SK-N-DZ (cell line): ENCODE measurements around the gene PLEKHA5.
A peak's percentile ranks its signal among the peaks of the same experiment; 100 is the strongest.

Experiments
- DNase-seq: peaks from one replicate; pipeline ENCODE4 v3.0.0-alpha.2; 2015; ENCODE audit warnings: low spot score

The PLEKHA5 gene

DNA sequence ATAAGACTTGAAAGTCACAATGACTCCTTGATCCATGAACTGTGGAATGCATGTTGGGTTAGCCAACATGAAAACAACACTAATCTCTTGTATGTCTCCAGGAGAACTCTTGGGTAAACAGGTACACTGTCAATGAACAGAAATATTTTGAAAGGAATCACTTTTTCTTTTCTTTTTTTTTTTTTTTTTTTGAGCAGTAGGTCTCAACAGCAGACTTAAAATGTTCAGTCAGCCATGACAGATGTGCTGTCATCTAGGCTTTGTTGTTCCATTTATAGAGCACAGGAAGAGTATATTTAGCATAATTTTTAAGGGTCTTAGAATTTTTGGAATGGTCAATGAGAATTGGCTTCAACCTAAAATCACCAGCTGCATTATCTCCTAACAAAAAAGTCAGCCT is 2.3 kb upstream of the PLEKHA5 start:
- no peak for DNase-seq

DNA sequence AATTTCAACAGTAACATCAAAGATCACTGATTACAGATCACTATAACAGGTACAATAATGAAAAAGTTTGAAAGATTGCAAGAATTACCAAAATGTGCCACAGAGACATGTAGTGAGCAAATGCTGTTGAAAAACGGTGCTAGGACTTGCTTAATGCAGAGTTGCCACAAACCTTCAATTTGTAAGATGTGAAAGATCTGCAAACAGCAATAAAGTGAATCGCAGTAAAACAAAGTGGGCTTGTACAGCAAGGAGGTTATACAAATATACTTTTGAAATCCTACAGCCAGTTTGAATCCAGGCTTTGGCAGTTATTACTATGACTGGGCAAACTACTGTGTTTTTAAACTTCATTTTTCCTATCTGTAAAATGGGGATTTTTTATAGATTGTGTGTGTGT is 1.0 kb upstream of the PLEKHA5 start:
- DNase-seq: no peak

DNA sequence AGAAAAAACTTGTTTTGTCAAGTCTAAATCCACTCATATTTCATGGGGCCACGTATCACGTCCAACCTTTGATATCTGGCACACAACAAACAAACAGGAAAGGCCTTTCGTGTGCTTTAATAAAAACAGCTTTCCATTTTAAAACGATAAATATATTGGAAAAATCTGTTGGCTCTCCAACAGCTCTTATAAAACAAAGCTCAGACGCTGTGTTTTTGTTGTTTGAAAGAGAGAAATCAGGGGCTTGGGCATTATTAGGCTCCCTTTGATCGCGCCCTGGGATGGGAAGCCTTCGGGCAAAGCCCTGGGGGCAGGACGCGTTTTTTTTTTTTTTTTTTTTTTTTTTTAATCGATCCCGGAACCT is 429 bp upstream of the PLEKHA5 start:
- DNase-seq: no peak

DNA sequence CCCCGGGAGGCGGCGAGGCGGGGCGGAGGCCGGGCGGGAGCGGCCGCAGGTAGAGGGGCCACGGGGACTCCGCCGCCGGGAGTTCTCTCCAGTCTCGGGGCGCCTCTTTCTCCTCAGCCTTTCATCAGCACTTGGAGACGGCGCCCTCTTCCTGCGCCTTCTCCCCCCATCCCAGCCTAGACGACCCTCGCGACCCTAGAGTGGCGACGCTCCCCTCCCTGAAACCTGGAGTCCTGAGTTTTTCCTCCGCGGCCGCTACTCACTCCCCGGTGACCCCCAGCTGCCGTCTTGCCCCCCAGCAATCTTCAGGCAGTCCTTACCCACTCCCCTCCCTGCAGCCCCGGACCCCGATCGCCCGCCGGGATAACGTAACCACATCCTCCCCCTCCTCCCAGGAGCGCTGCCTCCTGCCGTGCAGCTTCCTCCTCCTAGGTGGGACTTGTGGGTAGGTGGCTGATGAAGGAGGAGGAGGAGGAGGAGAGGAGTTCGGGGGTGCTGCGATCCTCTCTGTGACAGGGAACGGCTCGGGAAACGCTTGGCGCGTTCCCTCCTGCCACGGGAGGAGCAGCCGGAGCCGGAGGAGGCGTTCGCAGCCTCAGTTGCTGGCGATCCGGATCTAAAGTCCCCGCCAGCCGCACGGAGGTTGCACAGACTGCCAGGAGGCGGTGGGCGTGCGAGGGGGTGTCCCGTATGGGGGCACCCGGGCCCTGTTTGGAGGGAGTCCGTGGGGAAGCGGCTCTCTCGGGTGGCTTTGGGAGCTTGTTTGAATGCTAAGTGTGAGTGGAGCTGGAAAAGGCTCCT is 891 bp downstream of the PLEKHA5 start:
- peak; percentile 58 for DNase-seq

DNA sequence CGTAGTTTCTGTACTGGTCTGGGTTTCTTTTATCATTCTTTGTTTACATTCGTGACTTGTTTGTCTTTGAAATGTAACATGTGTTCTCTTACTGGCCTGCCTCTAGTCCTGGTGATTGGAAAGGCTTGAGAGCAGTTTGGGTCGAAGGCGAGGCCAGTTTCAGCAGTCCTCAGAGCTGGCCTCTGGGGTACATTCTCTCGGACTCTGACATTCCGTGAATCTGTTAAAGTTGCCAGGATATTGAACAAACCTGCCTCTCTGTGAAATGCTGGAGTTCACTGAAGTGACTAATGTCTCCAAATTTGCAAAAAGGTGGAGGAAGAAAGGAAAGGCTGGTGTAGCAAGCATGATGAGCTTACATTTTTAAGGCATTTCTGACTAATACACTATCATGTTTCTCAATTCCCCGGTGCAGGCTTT is 1.5 kb downstream of the PLEKHA5 start:
- peak; percentile 41 for DNase-seq

DNA sequence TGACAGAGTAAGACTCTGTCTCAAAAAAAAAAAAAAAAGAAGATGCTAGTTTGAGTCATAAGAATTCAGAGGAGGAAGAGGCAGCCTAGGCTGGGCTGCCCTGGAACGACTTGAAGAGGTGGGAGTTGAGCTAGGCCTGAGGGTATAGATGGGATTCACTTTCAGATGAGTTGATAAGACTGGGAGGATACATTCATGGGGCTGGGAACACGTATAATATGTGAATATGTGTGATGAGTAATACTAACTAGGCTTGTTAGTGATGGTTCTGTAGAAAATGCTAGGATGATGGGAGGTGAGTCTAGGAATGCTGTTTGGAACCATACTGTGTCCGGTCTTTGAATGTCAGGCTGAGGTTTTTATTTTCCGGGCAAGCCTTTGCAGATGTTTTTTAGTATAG is 9.0 kb downstream of the PLEKHA5 start:
- DNase-seq: no peak

DNA sequence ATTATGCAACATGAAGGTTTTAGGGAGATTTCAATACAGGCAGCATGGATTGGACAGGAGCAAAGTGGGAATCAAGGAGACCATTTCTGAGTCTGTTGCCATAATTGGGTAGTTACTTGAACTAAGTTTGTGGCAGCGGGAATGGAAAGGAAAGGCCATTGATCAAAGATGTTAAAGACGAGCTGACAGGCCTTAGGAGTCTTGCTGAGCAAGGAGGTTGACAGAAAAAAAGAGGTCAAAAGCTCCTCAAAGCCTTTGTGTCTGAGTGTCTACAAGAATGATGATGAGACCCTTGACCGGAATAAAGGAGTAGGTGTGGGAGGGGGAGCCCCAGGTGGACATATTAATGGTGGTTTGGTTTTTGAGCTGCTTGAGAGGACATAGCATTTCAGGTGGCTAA is 9.4 kb downstream of the PLEKHA5 start:
- DNase-seq: no peak

DNA sequence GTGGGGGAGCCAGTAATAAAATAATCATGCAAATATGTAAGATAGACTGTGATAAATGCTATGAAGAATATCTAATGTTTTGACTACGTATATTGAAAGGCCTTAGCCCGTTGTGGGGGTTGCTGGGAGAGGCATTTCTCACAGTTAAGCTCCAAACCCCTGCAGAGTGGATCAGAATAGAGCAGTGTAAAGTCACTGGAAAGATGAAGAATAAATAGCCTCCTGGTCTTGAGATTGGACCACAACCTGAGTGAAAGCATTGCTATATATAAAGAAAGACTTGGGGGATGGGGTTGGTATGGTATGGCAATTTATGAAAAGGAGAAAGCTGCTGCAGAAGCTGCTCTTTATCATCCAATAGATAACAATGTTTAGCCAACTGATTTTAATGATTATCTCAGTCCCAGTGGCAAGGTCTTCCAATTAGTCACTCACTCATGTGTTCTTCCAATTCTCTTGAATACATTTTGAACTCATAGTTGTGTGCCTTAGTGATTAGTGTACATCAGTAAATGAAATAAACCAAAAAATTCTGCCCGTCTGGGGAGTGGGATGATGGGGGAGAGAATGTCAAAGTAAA is 10.2 kb downstream of the PLEKHA5 start:
- no peak for DNase-seq

DNA sequence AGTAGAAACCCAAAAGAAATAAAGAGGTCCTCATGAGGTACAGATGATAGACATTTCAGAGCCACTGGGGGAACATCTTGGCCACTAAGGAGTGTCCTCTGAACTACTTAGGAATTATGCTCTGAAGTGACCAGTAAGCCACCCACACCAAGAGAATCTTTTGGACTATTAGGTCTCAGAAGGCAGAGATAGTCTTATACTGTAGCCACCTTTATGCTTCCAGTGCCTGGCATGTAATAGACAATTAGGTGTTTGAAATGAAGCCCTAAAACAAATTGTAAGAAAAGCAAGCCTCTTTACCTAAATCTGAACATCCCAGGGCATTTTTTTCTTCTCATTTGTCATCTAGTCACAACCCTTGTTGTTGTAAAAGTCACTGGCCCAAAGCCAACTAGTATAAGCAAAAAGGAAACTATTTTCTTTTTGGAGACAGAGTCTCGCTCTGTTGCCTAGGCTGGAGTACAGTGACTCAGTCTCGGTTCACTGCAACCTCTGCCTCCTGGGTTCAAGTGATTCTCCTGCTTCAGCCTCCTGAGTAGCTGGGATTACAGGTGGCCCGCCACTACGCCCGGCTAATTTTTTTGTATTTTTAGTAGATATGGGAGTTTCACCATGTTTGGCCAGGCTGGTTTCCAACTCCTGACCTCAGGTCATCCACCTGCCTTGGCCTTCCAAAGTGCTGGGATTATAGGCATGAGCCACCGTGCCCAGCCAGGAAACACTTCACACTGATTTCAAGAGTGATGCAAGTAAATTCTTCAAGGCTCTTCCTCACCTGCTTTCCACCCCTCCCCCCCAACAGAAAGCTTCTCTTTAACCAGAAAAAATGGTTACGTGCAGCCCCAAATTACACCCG is 11.1 kb downstream of the PLEKHA5 start:
- no peak for DNase-seq

DNA sequence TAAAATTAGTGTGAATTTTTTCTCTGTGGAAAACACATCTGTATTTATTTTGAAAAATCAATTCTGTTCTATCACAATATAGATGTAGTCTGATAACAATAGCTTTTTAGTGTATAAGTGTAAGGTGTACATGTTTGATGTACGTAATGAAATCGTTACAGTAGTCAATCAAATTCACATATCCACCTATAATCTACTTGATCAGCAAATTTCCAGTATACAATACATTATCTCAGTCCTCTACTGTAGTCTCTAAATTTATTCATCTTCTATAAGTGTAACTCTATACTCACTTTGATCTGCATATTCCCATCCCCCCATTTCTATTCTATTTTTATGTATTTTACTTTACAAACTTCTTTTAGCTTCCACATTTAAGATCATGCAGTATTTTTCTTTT is 13.0 kb downstream of the PLEKHA5 start:
- no peak for DNase-seq

DNA sequence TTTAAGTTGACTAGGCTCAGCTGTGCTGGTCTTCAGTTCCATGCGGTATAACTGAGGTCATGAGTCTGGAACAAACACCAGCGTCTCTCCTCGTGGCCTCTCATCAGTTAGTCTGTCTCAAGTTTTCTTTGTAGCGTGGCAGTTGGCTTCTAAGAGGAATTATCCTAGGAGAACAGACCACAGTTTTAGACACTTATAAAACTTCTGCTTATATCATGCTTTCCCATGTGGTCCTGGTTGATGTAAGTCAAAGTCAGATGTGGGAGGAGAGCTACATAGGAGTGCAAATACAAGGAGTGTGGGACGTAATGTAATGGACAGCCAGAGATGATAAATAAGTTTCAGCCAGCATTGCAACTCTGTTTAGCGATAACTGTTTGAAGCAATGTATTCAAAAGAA is 14.8 kb downstream of the PLEKHA5 start:
- no peak for DNase-seq

DNA sequence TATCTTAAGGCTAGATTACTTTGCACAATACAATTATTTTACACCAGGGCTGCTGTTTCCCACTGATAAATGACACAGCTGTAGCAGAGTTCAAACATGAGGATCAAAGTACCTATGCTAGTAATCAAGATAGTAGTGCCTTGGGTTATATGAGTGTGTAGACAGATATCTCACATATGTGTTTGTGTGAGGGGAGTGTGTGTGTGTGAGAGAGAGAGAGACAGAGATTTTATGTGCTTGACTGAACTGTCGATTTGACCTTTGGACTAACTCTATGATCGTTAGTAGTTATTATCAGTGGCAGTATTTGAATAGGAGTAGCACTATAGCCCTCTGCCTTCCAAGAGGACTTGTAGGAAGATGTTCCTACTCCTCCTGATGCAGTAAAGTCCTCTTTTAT is 15.5 kb downstream of the PLEKHA5 start:
- DNase-seq: no peak

DNA sequence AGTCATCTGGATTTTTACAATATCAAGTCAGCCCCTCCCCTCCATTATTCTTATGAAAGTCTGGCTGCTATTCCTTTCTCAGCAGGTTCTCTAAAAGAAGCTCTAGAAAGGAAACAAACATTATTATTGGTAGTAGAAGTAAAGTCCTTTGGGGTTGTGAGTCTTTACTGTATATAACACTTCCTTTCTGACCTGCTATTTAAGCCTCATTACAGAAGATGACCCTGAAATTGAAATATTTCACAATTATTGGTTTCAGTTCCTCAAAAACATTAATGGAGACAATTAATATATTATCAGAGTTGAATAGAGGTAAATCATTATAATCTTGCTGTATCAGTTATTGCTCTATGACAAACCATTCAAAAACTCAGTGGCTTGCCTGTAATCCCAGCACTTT is 19.3 kb downstream of the PLEKHA5 start:
- DNase-seq: no peak

DNA sequence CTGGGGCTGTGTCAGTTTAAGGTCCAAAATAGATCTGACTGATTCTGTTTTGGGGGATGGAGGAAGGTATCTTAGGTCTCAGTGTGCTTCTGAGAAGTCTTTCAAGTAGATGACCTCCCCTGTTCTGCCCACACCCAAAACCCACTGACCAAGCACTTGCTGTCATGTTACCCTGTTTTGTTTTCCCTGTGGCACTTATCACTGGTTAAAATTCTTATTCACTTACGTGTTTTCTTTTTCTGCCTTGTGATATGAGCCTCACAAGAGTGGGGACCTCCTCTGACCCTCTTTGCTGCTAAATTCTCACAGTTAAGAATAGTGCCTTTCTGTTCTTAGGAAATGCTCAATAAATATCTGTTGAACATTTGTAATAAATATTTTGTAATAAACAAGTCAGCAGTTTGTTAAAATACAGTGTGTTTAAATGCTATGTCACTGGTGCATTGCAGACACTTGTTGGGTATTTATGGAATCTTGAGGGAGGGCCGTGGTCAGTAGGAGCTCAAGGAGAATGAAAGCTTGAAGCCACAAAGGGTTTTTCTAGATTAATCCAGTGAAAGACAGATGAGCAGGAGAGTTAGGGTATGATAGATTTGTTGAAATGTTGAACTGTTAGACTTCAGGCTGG is 20.9 kb downstream of the PLEKHA5 start:
- DNase-seq: no peak

DNA sequence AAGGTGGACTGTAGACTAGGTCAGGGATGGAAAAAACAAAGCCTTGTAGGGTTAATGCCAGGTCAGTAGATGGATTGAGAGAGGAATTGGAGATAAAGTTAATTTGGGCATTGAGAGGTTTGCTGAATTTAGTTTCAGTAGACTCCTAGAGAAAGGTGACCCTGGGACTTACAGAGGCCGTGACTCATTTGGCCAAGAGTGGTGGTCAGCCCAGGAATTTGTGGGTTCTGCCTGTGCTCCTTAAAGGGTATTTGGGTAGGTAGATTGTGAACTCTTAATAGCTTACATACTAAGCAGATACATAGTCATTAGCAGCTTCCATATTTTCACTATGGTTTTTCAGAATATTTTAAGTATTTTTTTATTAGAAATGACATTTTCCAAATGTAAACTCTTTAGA is 21.8 kb downstream of the PLEKHA5 start:
- no peak for DNase-seq

DNA sequence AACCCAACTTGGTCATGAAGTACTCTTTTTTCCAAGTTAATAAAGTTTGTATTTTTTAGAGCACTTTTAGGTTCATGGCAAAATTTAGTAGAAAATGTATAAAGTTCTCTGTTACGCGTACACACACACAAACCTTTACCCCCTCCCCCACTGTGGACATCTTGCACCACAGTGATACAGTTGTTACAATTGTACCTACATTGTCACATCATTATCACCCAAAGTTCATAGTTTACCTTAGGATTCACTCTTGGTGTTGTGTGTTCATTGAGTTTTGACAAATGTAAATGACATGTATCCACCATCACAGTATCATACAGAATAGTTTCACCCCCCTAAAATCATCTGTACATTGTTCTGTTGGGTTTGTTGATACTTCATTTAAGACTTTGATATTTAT is 23.9 kb downstream of the PLEKHA5 start:
- no peak for DNase-seq

DNA sequence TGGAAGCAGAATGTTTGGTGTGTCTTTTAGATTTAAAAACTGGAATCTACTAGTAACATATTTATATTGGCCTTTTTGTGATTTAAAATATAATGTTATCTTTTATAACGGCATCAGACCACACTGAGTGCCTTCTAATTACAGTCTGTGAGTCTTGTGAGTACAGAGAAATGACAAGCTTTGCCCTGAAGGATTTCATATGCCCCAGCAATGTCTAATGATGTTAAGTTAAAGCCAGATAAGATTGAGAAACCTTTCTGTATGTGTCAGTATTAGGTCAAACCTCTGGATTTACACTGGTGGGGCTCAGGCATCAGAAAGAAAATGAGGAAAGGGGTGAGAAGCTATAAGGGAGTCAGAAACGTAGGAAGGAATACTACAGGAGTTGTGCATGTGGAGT is 25.2 kb downstream of the PLEKHA5 start:
- DNase-seq: no peak

DNA sequence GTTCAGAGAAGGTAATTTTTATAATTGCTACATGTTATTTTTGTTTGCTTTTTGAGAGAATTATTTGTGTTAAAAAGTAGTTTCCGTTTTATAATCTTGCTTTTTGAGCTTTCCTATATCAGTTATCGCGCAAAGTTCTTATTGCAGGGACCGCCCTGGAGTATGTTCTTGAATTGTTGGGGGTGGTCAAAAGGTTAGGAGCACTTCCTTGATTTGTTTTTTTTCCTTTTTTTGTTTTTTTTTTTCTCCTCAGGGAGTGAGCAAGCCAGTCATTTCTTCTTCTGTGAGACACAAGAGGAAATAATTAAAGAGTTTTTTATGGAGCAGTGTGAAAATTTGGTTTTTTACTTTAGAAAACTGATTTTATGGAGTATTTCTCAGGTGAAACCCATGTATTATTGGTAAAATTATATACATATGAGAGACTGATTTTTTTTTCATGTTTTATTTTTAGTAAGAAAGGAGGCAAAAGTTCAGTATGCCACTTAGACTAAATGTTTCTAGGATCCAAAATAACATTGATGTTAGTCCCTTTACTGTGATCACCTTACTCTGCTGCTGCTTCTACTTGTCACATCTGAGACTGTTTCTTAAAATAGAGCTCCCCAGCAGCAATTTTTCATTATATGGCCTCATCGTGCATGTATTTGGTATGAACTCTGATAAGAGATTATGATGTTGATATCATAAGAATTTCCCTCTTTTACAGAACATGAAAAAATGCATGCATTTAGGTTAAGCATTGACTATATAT is 26.6 kb downstream of the PLEKHA5 start:
- DNase-seq: no peak

DNA sequence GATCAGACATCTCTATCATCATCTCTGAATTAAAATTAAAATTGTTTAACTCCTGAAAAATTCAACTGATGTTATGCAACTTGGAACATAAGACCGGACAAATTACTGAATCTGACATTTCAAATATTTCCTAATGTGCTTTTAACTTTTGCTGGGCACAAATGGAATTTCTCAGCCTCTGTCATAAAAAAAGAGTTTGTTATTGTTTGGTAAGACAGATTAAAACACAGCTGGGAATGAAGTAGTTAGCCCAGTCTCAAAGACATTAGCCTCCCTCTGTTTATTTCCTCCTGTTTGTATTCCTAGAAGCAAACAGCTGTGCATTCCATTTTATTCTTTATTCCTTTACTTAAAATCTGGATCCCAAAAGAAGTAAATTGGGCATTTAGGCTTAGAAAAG is 29.4 kb downstream of the PLEKHA5 start:
- DNase-seq: no peak

DNA sequence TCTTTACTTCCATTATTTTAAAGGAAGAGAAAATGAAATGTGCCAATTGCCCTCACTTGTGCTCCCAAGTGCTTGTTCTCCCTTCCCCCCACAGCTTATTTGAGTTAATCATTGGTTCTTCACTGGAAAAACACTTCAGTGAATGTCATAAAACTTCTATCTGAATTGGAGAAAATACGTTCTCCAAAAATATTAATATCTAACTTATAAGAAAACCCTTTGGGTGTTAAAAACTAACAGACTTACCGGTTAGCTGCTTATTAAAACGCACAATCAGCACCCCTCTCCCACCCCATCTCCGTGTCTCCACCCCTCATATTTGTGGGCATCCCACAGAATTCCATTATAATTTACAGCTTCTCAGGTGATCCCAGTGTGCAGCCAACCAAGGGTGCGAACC is 31.7 kb downstream of the PLEKHA5 start:
- DNase-seq: no peak

DNA sequence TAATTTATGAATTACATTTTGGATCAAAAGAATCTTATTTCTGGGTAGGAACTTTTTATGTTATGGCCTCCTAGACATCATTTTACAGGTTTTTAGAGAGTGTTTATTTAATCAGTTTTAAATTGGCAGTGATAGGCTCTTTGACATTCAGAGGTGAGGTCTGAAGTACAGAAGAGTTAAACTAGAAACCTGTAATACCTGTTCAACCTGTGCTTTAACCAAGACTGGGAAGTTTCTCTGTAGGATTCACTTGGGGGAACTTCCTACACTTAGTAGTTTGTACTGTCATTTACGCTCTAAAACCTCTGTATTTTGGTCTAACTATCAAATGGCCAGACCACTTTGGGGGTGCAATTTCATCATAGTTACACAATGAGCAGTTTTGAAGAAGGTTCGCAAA is 35.9 kb downstream of the PLEKHA5 start:
- no peak for DNase-seq

DNA sequence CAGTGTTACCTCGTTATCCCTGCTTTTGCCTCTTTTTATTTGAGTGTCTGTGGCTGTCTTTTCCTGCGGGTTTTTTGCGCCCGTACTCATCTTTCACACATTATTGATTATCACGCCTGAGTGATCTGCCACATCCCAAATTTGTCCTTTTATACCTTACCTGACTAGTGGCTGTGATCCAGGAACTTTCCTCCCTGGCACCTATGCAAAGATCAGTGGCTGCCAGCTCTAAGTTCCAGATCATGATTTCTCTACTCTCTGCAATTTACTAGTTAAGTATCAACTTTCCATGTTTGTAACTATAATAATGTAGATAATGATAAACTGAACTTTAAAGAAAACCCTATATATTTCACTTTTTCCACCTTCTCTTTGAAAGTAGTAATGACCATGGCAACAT is 36.9 kb downstream of the PLEKHA5 start:
- DNase-seq: no peak
